K562 (cell line): ENCODE data around the gene NAA15. TPM values are rescaled to one million over a fixed set of nuclear protein-coding genes. Genes with fewer than 3 reads are reported as not detected.
"Not testable (repeated sequence)": the region's sequence is repeated elsewhere in the genome, so short reads cannot be mapped to it uniquely, and the experiment has no call there.

ENCODE experiments used
- ATAC-seq: fragments of 200-7000 bp; cut with Tn5 transposase; 3 replicates; pipeline ENCODE4 v1.9.1; 2020; ENCODE audit warnings: moderate library complexity
- BruUV-seq: library from RNA; stranded (reverse); fragments of 400-500 nt; replicated peaks from 2 replicates; lab custom pipeline; 2021; lab: Mats Ljungman, UMichigan
- CTCF ChIA-PET: fragments of 300-600 bp; formaldehyde crosslinking; extraction: SDS; loops from one replicate; lab custom pipeline; 2021; ENCODE audit warnings: low intra/inter-chr PET ratio; lab: Yijun Ruan, JAX
- POLR2A ChIA-PET: fragments of 300-600, 350-650 bp; sonication (Branson Sonifier 250); formaldehyde crosslinking; extraction: SDS; loops from one replicate; lab custom pipeline; 2021; ENCODE audit warnings: antibody characterized with exemption, inconsistent platforms; lab: Yijun Ruan, JAX
- DNase-seq, 4 experiments: peaks; one replicate each; pipeline versions ENCODE4 v3.0.0 to v3.0.0-alpha.2; 2011 to 2018; ENCODE audit warnings: low spot score in 3 of 4, mixed read lengths in 3 of 4; ENCODE audit errors: extremely low read depth in 1 of 4
- FAIRE-seq: peaks from 2 replicates; lab custom pipeline; 2011; peaks lifted over from hg19 to GRCh38; lab: Jason Lieb, UNC
- H2AFZ ChIP-seq: 2 replicates; pipeline ENCODE4 v1.6.0; 2011; ENCODE audit warnings: low read depth, low read length, control low read depth, inconsistent platforms
- H3K27ac ChIP-seq: fragments of 200-600 bp; 3 replicates; pipeline ENCODE4 v1.8.0; 2011; ENCODE audit warnings: low read depth, mild to moderate bottlenecking, control low read depth, inconsistent platforms, low read length, moderate library complexity, mixed read lengths; ENCODE audit errors: extremely low read depth
- H3K27me3 ChIP-seq, 2 experiments: fragments of 300-600 bp in 1 of 2; 2 replicates in 1 of 2; 3 replicates in 1 of 2; pipeline versions ENCODE4 v1.6.0 to v1.8.0; 2011; ENCODE audit warnings: inconsistent platforms in 2 of 2, low read length in 2 of 2, mild to moderate bottlenecking in 1 of 2, mixed read lengths in 1 of 2, moderate library complexity in 1 of 2; ENCODE audit not compliant: control insufficient read depth in 2 of 2, insufficient read depth in 2 of 2
- H3K36me3 ChIP-seq: fragments of 300-600 bp; 3 replicates; pipeline ENCODE4 v1.8.0; 2011; ENCODE audit warnings: mild to moderate bottlenecking, low read length, inconsistent platforms; ENCODE audit not compliant: control insufficient read depth, insufficient read depth
- H3K4me1 ChIP-seq, 2 experiments: fragments of 200-600 bp in 1 of 2; replicated peaks in 1 of 2; 2 replicates in 1 of 2; 3 replicates in 1 of 2; pipeline versions ENCODE4 v1.5.1 to v1.8.0; 2011; ENCODE audit warnings: inconsistent platforms in 2 of 2, low read length in 2 of 2, mild to moderate bottlenecking in 1 of 2, mixed read lengths in 1 of 2, moderate library complexity in 1 of 2; ENCODE audit not compliant: control insufficient read depth in 2 of 2, insufficient read depth in 2 of 2
- H3K4me2 ChIP-seq: 2 replicates; pipeline ENCODE4 v1.6.1; 2011; ENCODE audit warnings: low read length, control low read depth, inconsistent platforms, mixed read lengths; ENCODE audit not compliant: insufficient read depth
- H3K4me3 ChIP-seq: fragments of 200-600 bp; sonication (generic), shearing (Covaris generic); 2 replicates; pipeline ENCODE4 v1.5.1; 2016; ENCODE audit warnings: control low read depth, inconsistent platforms
- H3K79me2 ChIP-seq: fragments of 200-600 bp; 3 replicates; pipeline ENCODE4 v1.8.0; 2011; ENCODE audit warnings: low read length, inconsistent platforms; ENCODE audit not compliant: control insufficient read depth, insufficient read depth
- H3K9ac ChIP-seq, 2 experiments: 2 replicates each; pipeline versions ENCODE4 v1.6.0 to v1.6.1; 2011; ENCODE audit warnings: low read depth in 2 of 2, low read length in 2 of 2, control low read depth in 1 of 2, inconsistent platforms in 1 of 2, mild to moderate bottlenecking in 1 of 2, mixed read lengths in 1 of 2; ENCODE audit not compliant: insufficient read depth in 1 of 2
- H3K9me1 ChIP-seq: one replicate; pipeline ENCODE4 v1.6.0; 2011; ENCODE audit warnings: inconsistent platforms, mild to moderate bottlenecking, low read length, moderate library complexity; ENCODE audit not compliant: control insufficient read depth, insufficient read depth
- H3K9me3 ChIP-seq: replicated peaks from 2 replicates; pipeline ENCODE4 v1.5.1; 2011; ENCODE audit warnings: low read depth, low read length, inconsistent platforms; ENCODE audit not compliant: control insufficient read depth, insufficient read depth
- H4K20me1 ChIP-seq: replicated peaks from 2 replicates; pipeline ENCODE4 v1.6.1; 2011; ENCODE audit warnings: low read length, inconsistent platforms, mixed read lengths; ENCODE audit not compliant: control insufficient read depth, insufficient read depth
- CBX5 ChIP-seq: IDR thresholded peaks from 2 replicates; pipeline ENCODE4 v1.6.1; 2014; ENCODE audit warnings: low read depth, borderline replicate concordance
- L3MBTL2 ChIP-seq: fragments of 450-650 bp; IDR thresholded peaks from 2 replicates; pipeline ENCODE4 v1.6.1; 2016; ENCODE audit warnings: mild to moderate bottlenecking, moderate library complexity
- NELFE ChIP-seq: IDR thresholded peaks from 2 replicates; pipeline ENCODE4 v1.6.1; 2011; ENCODE audit warnings: mild to moderate bottlenecking; ENCODE audit not compliant: insufficient read depth, insufficient read length
- ZNF512 ChIP-seq: IDR thresholded peaks from 2 replicates; pipeline ENCODE4 v1.6.1; 2016; ENCODE audit warnings: missing genetic modification characterization, missing compliant biosample characterization
- WGBS: fragments of 100-300 bp; shearing (Covaris generic); methylation state at CpG from one replicate; pipeline ENCODE4 v1.1.6; 2016; ENCODE audit warnings: low coverage, mixed read lengths; ENCODE audit not compliant: insufficient coverage; ENCODE audit errors: missing lambda C conversion rate; 5-methylcytosine and 5-hydroxymethylcytosine counted together
- in situ Hi-C: fragments of 300-500 bp; cut with MboI; formaldehyde crosslinking; loops from 4 replicates; pipeline ENCODE4 v1.15.0; 2018; ENCODE audit warnings: inconsistent platforms, mixed read lengths
- intact Hi-C: fragments of 100-400 bp; cut with micrococcal nuclease; formaldehyde crosslinking; loops from 2 replicates; pipeline ENCODE4 v1.14.2; 2022
- polyA plus RNA-seq, 8 experiments: library from polyadenylated mRNA; depleted of rRNA in 4 of 8; stranded (reverse) in 5 of 8; unstranded in 3 of 8; fragments of >200 nt; fragmentation: Nextera tagmentation in 2 of 8; fragmentation: Illumina TruSeq in 1 of 8; extraction: Ambion mirVana in 2 of 8; extraction: Trizol in 1 of 8; gene quantifications; 2 replicates each; pipeline versions ENCODE4 v1.2.1 to v1.2.3, GENCODE V29; 2011 to 2014; ENCODE audit warnings: inconsistent platforms in 1 of 8, missing spikeins in 1 of 8
- total RNA-seq, 7 experiments: library from RNA; depleted of rRNA in 6 of 7; stranded (reverse); fragments of >200 nt in 6 of 7; fragmentation: Illumina TruSeq in 2 of 7; extraction: Trizol in 2 of 7; gene quantifications; 2 replicates each; pipeline versions ENCODE4 v1.2.1 to v1.2.3, GENCODE V29; 2011 to 2021; ENCODE audit warnings: low replicate concordance in 1 of 7

Gene NAA15
- total and polyA plus RNA-seq, 9 of the 15 experiments (the other 6 are each of a cell fraction or from before 2014, with no cell fraction given) = 37.8 to 117 (median 63.2) TPM

DNA sequence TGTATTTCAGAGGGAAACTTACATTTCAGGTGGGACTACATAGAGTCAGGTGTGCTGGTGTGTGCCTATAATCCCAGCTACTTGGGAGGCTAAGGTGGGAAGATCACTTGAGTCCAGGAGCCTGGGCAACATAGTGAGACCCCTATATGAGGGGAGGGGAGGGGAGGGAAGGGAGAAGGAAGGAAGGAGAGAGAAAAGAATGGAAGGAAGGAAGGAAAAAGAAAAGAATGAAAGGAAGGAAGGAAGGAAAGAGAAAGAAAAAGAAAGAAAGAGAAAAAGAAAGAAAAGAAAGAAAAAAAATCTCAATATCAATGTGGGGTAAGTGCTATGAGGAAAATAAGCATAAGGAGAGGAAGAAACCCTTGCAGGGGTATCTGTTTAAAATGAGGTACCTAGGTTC is 109.0 kb downstream of the NAA15 start (continued):
- peak; percentile 63; the same call in 1 of the 2 replicates for TF ChIP-seq ZNF512 (tag)
- no peak for TF ChIP-seq NELFE

GRCh38 chr4:139414671-139415210 is 113.4 kb downstream of the NAA15 start:
- BruUV-seq, H2AFZ ChIP-seq, H3K4me3 ChIP-seq, H3K27ac ChIP-seq, CTCF ChIA-PET, H3K4me2 ChIP-seq, H3K27me3 ChIP-seq, H3K9me1 ChIP-seq, H3K79me2 ChIP-seq, in situ Hi-C loops, ATAC-seq, H3K36me3 ChIP-seq, POLR2A ChIA-PET, DNase-seq, intact Hi-C loops, H3K9ac ChIP-seq: not testable (repeated sequence)
- WGBS = 72% methylated on average over 8 of the region's 8 CpGs
- TF ChIP-seq L3MBTL2 (peak; percentile 17; the same call in 1 of the 2 replicates), CBX5 (peak; percentile 64)
- TF ChIP-seq, all 486 proteins: peak for 2; not testable (repeated sequence) for 484
- H3K4me1 ChIP-seq, H4K20me1 ChIP-seq, FAIRE-seq, H3K9me3 ChIP-seq: not testable (repeated sequence)
